H9 (cell line): ENCODE measurements around the gene DPY30. TPM values are rescaled to one million over a fixed set of nuclear protein-coding genes. Genes with fewer than 3 reads are reported as not detected.

Experiments
- DNase-seq: peaks from one replicate; pipeline ENCODE4 v3.0.0-alpha.2; 2017
- H2AFZ ChIP-seq: one replicate; pipeline ENCODE4 v1.6.1; 2013; ENCODE audit warnings: mild to moderate bottlenecking, low read length, control low read depth, moderate library complexity
- H2AK5ac ChIP-seq: 2 replicates; pipeline ENCODE4 v1.6.1; 2013; ENCODE audit warnings: low read length, control low read depth, mixed read lengths; ENCODE audit not compliant: insufficient read length
- H2BK120ac ChIP-seq: one replicate; pipeline ENCODE4 v1.6.1; 2013; ENCODE audit warnings: low read depth, mild to moderate bottlenecking, low read length, control low read depth, inconsistent platforms; ENCODE audit not compliant: poor library complexity, severe bottlenecking
- H2BK12ac ChIP-seq: 2 replicates; pipeline ENCODE4 v1.6.1; 2013; ENCODE audit warnings: low read length, control low read depth, mixed read lengths, low read depth; ENCODE audit not compliant: insufficient read length
- H2BK15ac ChIP-seq: 2 replicates; pipeline ENCODE4 v1.6.1; 2013; ENCODE audit warnings: low read depth, low read length, control low read depth
- H2BK20ac ChIP-seq: one replicate; pipeline ENCODE4 v1.6.1; 2013; ENCODE audit warnings: low read depth, mild to moderate bottlenecking, low read length, control low read depth, inconsistent platforms; ENCODE audit not compliant: poor library complexity, severe bottlenecking
- H2BK5ac ChIP-seq: 2 replicates; pipeline ENCODE4 v1.6.1; 2013; ENCODE audit warnings: low read length, control low read depth, mixed read lengths; ENCODE audit not compliant: insufficient read length
- H3K14ac ChIP-seq: 2 replicates; pipeline ENCODE4 v1.6.1; 2013; ENCODE audit warnings: low read length, control low read depth; ENCODE audit not compliant: insufficient read depth
- H3K18ac ChIP-seq: 2 replicates; pipeline ENCODE4 v1.6.1; 2013; ENCODE audit warnings: low read depth, mild to moderate bottlenecking, mixed read lengths, low read length, control low read depth; ENCODE audit not compliant: insufficient read length
- H3K23ac ChIP-seq: 2 replicates; pipeline ENCODE4 v1.6.1; 2013; ENCODE audit warnings: low read length, control low read depth, mixed read lengths, low read depth; ENCODE audit not compliant: insufficient read length
- H3K23me2 ChIP-seq: 2 replicates; pipeline ENCODE4 v1.6.1; 2013; ENCODE audit warnings: low read depth, mild to moderate bottlenecking, mixed read lengths, low read length, control low read depth; ENCODE audit not compliant: insufficient read length, poor library complexity, severe bottlenecking
- H3K27ac ChIP-seq: 2 replicates; pipeline ENCODE4 v1.5.1; 2013; ENCODE audit warnings: low read length, control low read depth, mixed read lengths, low read depth; ENCODE audit not compliant: insufficient read length
- H3K27me3 ChIP-seq: 2 replicates; pipeline ENCODE4 v1.6.1; 2013; ENCODE audit warnings: low read length, control low read depth, inconsistent platforms; ENCODE audit not compliant: insufficient read depth
- H3K4ac ChIP-seq: 2 replicates; pipeline ENCODE4 v1.6.1; 2013; ENCODE audit warnings: low read depth, mild to moderate bottlenecking, control low read depth, inconsistent platforms, low read length, moderate library complexity
- H3K4me1 ChIP-seq: 2 replicates; pipeline ENCODE4 v1.6.1; 2013; ENCODE audit warnings: low read length, control low read depth, inconsistent platforms; ENCODE audit not compliant: insufficient read depth
- H3K4me2 ChIP-seq: 2 replicates; pipeline ENCODE4 v1.6.1; 2013; ENCODE audit warnings: low read length, control low read depth, mixed read lengths; ENCODE audit not compliant: insufficient read length, insufficient read depth
- H3K56ac ChIP-seq: 2 replicates; pipeline ENCODE4 v1.6.1; 2013; ENCODE audit warnings: low read depth, mild to moderate bottlenecking, mixed read lengths, low read length, control low read depth; ENCODE audit not compliant: insufficient read length
- H3K79me1 ChIP-seq: 2 replicates; pipeline ENCODE4 v1.6.1; 2013; ENCODE audit warnings: low read depth, mild to moderate bottlenecking, moderate library complexity, low read length, control low read depth, inconsistent platforms; ENCODE audit not compliant: insufficient read depth, poor library complexity, severe bottlenecking
- H3K79me2 ChIP-seq: 2 replicates; pipeline ENCODE4 v1.6.1; 2013; ENCODE audit warnings: low read length, control low read depth, inconsistent platforms; ENCODE audit not compliant: insufficient read depth
- H3K9ac ChIP-seq: 2 replicates; pipeline ENCODE4 v1.6.1; 2013; ENCODE audit warnings: low read length, control low read depth, mixed read lengths; ENCODE audit not compliant: insufficient read length; ENCODE audit errors: extremely low read depth
- H3K9me3 ChIP-seq: one replicate; pipeline ENCODE4 v1.6.1; 2013; ENCODE audit warnings: low read depth, low read length, inconsistent platforms; ENCODE audit not compliant: control insufficient read depth
- H3T11ph ChIP-seq: one replicate; pipeline ENCODE4 v1.6.1; 2013; ENCODE audit warnings: mild to moderate bottlenecking, low read length, control low read depth, inconsistent platforms
- H4K20me1 ChIP-seq: one replicate; pipeline ENCODE4 v1.6.1; 2013; ENCODE audit not compliant: control insufficient read depth, insufficient read length, insufficient read depth
- H4K5ac ChIP-seq: 2 replicates; pipeline ENCODE4 v1.6.1; 2013; ENCODE audit warnings: low read depth, mild to moderate bottlenecking, mixed read lengths, low read length, control low read depth; ENCODE audit not compliant: insufficient read length
- H4K8ac ChIP-seq: replicated peaks from 2 replicates; pipeline ENCODE4 v1.6.1; 2013; ENCODE audit warnings: low read length, control low read depth, mixed read lengths, low read depth; ENCODE audit not compliant: insufficient read length
- H4K91ac ChIP-seq: 2 replicates; pipeline ENCODE4 v1.6.1; 2013; ENCODE audit warnings: low read depth, mild to moderate bottlenecking, moderate library complexity, mixed read lengths, low read length, control low read depth; ENCODE audit not compliant: insufficient read length
- H3K27ac Mint-ChIP-seq, 3 experiments: 2 replicates in 2 of 3; 3 replicates in 1 of 3; pipeline ENCODE4 v1.8.0; 2020 to 2021; ENCODE audit warnings: mixed read lengths in 3 of 3, mild to moderate bottlenecking in 1 of 3, moderate library complexity in 1 of 3
- H3K27me3 Mint-ChIP-seq: 2 replicates; pipeline ENCODE4 v1.8.0; 2021; ENCODE audit warnings: low read depth, mild to moderate bottlenecking, moderate library complexity, mixed read lengths
- H3K36me3 Mint-ChIP-seq, 3 experiments: 2 replicates in 2 of 3; 3 replicates in 1 of 3; pipeline ENCODE4 v1.8.0; 2020 to 2021; ENCODE audit warnings: low read depth in 3 of 3, mixed read lengths in 3 of 3; ENCODE audit not compliant: insufficient read depth in 1 of 3
- H3K4me1 Mint-ChIP-seq, 2 experiments: 2 replicates each; pipeline ENCODE4 v1.8.0; 2020; ENCODE audit warnings: mixed read lengths in 2 of 2
- H3K4me3 Mint-ChIP-seq, 2 experiments: 2 replicates in 1 of 2; 3 replicates in 1 of 2; pipeline ENCODE4 v1.8.0; 2020 to 2021; ENCODE audit warnings: mild to moderate bottlenecking in 2 of 2, mixed read lengths in 2 of 2, moderate library complexity in 1 of 2
- H3K9me3 Mint-ChIP-seq, 2 experiments: 2 replicates in 1 of 2; 3 replicates in 1 of 2; pipeline ENCODE4 v1.8.0; 2020; ENCODE audit warnings: mild to moderate bottlenecking in 2 of 2, mixed read lengths in 2 of 2, moderate library complexity in 1 of 2
- CTCF ChIP-seq: fragments of 200-600 bp; sonication (generic); conservative IDR thresholded peaks from 3 replicates; pipeline ENCODE4 v1.8.0; 2021; ENCODE audit warnings: antibody characterized with exemption, mild to moderate bottlenecking
- WGBS: extraction: QIAGEN DNeasy Blood & Tissue Kit; methylation state at CpG from one replicate; pipeline ENCODE4 v1.1.7; 2013; ENCODE audit warnings: missing lambda C conversion rate, low lambda C conversion rate, mixed read lengths; ENCODE audit not compliant: insufficient read length; ENCODE audit errors: extremely low coverage; 5-methylcytosine and 5-hydroxymethylcytosine counted together
- total RNA-seq: library from RNA; stranded (reverse); gene quantifications from 2 replicates; pipeline ENCODE4 v1.2.1, GENCODE V29; 2021

The DPY30 gene
- total RNA-seq, 1 experiment from 2014 or later: 148 TPM

GRCh38 chr2:32061973-32062861 is 22.6 kb upstream of the DPY30 start:
- Histone ChIP-seq H3K79me2 (no peaks in the 10 kb centered on the region), H3K18ac (no peak overlapping the region), H4K91ac (no peak overlapping the region), H3T11ph (no peak overlapping the region), H4K20me1 (no peaks in the 10 kb centered on the region), H2BK15ac (no peak overlapping the region), H3K4me2 (peak overlapping the region; percentile 74), H2BK120ac (no peak overlapping the region), H3K9ac (no peak overlapping the region), H4K8ac (no peak overlapping the region), H2BK12ac (no peak overlapping the region), H4K5ac (no peak overlapping the region), H3K27me3 (no peaks in the 10 kb centered on the region), H3K4ac (no peak overlapping the region), H3K56ac (no peak overlapping the region), H2BK5ac (no peak overlapping the region), H3K4me1 (no peaks in the 10 kb centered on the region), H3K9me3 (no peaks in the 10 kb centered on the region), H2AK5ac (no peak overlapping the region), H2BK20ac (no peak overlapping the region), H3K27ac (no peak overlapping the region), H3K79me1 (no peaks in the 10 kb centered on the region), H2AFZ (peak overlapping the region; percentile 91), H3K23ac (no peak overlapping the region), H3K23me2 (peaks cover 3% of the 10 kb centered on the region), H3K14ac (no peak overlapping the region)
- Mint-ChIP-seq H3K4me3 (peak overlapping the region; percentile 92 to 95), H3K9me3 (no peaks in the 10 kb centered on the region), H3K27ac (peak overlapping the region in 1 of 3 experiments; percentile 99; a peak in 3 of 7 replicates), H3K4me1 (peaks cover 11 to 13% of the 10 kb centered on the region in 2 experiments), H3K27me3 (no peaks in the 10 kb centered on the region), H3K36me3 (peaks cover 0 to 5% (median 4%) of the 10 kb centered on the region in 3 experiments; a peak in 5 of 7 replicates)
- 100% methylated on average over 2 of the region's 13 CpGs for WGBS
- DNase-seq: peak; percentile 55
- TF ChIP-seq CTCF: no peak
